ENCODE data around the gene CIAO3. TPM values are rescaled to one million over a fixed set of nuclear protein-coding genes. Genes with fewer than 3 reads are reported as not detected.

The CIAO3 gene
- total and polyA plus RNA-seq, 8 donors = 11.1 to 72.9 (median 16.3) TPM

DNA sequence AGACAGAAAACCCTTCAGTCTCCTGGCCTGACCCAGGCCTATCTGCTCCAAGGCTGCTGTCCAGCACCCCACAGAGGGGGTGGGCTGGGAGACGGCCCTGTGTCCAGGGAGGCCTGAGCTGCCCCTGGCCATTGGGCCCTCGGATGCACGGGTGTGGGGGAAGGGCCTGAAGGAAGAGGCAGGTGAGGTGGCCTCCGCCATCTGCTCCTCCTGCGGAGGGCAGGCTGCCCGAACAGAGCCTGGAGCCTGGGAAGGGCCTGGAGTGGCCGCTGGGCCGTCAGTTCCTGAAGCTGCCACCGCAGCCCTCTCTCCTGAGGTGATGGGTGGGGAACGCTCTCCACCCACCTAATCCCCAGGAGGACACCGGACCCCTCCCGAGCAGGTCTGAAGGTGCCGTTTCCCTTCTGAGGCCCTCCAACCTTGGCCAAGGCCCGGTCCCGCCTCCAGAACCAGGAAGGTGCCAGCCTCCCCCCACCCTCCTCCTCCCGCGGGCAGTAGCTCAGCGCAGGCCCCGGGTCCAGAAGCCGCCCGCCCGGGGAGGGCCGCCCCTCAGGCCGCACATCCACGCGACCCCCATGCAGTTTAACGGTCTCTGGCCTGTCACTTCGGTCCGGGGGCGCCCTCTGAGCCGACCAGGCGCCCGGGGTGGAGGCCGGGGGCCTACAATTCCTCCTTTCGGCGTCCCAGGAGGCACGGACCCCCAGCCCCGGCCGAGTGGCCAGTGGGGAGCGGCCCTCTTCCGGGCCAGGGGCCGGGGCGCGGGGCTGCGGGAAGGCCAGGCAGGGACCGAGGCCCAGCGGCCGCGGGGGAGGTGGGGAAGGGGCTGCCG lies 36.0 kb downstream of the CIAO3 start:
- DNase-seq (no peak), FAIRE-seq (no peak), ATAC-seq (peak in 2 of 4 donors; percentile 10 to 14)
- 10% methylated on average over 36 to 50 of the region's 50 CpGs for WGBS, 2 donors
- Histone ChIP-seq H3K27me3 (peaks cover 0 to 46% (median 14%) of the 10 kb centered on the region in 4 donors), H3K36me3 (no peaks in the 10 kb centered on the region), H3K4me3 (peak overlapping the region in 1 of 4 donors; percentile 4), H3K27ac (no peak overlapping the region), H3K4me1 (no peaks in the 10 kb centered on the region), H3K9me3 (no peaks in the 10 kb centered on the region)
- intact Hi-C loops (cut with DNase I) = loop anchor here in 1 of 3 donors (10.0 kb wide), 1 partner anchor 80 kb away; the partner anchor contains the start of genes CHTF18 and RPUSD1
- TF ChIP-seq, protein P1, sequence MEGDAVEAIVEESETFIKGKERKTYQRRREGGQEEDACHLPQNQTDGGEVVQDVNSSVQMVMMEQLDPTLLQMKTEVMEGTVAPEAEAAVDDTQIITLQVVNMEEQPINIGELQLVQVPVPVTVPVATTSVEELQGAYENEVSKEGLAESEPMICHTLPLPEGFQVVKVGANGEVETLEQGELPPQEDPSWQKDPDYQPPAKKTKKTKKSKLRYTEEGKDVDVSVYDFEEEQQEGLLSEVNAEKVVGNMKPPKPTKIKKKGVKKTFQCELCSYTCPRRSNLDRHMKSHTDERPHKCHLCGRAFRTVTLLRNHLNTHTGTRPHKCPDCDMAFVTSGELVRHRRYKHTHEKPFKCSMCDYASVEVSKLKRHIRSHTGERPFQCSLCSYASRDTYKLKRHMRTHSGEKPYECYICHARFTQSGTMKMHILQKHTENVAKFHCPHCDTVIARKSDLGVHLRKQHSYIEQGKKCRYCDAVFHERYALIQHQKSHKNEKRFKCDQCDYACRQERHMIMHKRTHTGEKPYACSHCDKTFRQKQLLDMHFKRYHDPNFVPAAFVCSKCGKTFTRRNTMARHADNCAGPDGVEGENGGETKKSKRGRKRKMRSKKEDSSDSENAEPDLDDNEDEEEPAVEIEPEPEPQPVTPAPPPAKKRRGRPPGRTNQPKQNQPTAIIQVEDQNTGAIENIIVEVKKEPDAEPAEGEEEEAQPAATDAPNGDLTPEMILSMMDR (IDR thresholded peaks at IDR 0.05) = no peak

DNA sequence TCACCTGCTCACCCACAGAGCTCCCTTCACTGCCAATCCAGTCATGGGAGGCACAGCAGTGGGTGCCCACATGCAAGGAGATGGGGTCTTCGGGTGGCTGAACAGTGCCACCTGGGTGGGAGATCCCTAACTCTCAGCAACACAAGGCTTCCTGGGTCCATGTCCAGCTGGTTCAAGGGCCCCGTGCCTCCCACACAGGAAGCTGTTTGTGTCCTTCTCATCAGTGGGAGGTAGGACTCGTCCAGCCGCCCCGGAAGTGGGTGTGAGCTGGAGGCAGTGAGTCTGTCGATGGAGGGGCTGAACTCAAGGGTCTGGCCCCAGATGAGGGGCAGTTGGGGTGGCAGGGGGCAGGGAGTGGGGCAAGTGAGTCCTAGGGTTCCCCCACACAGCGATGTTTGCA lies 36.8 kb downstream of the CIAO3 start:
- intact Hi-C loops (cut with DNase I) = loop anchor here in 1 of 3 donors (10.0 kb wide), 1 partner anchor 81 kb away; the partner anchor contains the start of genes CHTF18 and RPUSD1
- H3K36me3 ChIP-seq = no peaks in the 10 kb centered on the region
- no peak overlapping the region for H3K27ac ChIP-seq
- H3K27me3 ChIP-seq = peaks cover 0 to 46% (median 14%) of the 10 kb centered on the region in 4 donors
- no peak for FAIRE-seq
- TF ChIP-seq, protein P1 (IDR thresholded peaks at IDR 0.05) = no peak
- no peaks in the 10 kb centered on the region for H3K4me1 ChIP-seq
- no peaks in the 10 kb centered on the region for H3K9me3 ChIP-seq
- DNase-seq = no peak
- H3K4me3 ChIP-seq = no peak overlapping the region
- WGBS, 2 donors = 48 to 70% methylated on average over 7 of the region's 7 CpGs
- no peak for ATAC-seq

DNA sequence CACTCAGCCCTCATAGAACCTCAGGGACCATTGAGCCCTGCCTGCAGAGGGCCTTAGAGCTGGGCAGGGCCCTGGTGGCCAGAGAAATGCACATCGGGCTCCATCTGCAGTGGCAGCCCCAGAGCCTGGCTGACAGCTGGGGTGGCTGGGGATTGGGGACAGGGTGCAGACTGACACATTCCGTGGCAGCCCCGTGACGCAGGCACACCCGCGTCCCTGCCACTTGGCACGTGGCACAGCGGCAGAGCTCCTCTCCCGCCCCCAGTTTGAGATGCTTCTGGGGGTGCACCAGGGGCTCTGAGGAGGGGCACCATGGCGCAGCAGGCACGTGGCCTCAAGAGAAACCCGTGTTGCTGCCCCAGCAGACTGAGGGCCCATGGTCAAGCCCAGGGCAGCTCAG lies 37.4 kb downstream of the CIAO3 start:
- Histone ChIP-seq H3K9me3 (no peaks in the 10 kb centered on the region), H3K4me3 (no peak overlapping the region), H3K27me3 (peaks cover 0 to 46% (median 14%) of the 10 kb centered on the region in 4 donors), H3K36me3 (no peaks in the 10 kb centered on the region), H3K4me1 (no peaks in the 10 kb centered on the region), H3K27ac (no peak overlapping the region)
- intact Hi-C loops (cut with DNase I) = loop anchor here in 1 of 3 donors (10.0 kb wide), 1 partner anchor 81 kb away; the partner anchor contains the start of genes CHTF18 and RPUSD1
- DNase-seq (no peak), FAIRE-seq (no peak), ATAC-seq (no peak)
- TF ChIP-seq, protein P1 (IDR thresholded peaks at IDR 0.05) = no peak
- whole genome bisulfite sequencing, 2 donors = 68 to 70% methylated on average over 10 to 12 of the region's 12 CpGs

DNA sequence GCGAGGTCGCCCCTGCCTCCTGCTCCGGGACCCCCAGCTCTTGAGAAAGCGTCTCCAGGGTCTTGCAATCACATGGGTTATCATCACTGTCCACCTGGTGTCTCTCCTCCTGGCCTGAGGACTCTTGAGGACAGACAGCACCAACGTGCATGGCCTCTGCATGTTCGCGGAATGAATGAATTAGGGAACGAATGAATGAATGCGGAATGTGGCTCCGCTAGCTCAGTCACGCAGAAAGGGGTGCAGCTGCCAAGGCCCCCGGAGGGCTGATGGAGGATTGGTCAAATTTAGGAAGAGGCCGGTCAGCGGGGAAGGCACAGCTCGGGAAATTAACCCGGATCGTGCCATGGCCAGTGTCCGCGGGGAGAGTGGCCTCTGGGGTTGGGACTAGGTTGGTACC lies 38.5 kb downstream of the CIAO3 start:
- FAIRE-seq (no peak), DNase-seq (no peak), ATAC-seq (no peak)
- no peaks in the 10 kb centered on the region for H3K36me3 ChIP-seq
- no peak overlapping the region for H3K4me3 ChIP-seq
- peaks cover 0 to 40% (median 14%) of the 10 kb centered on the region in 4 donors for H3K27me3 ChIP-seq
- WGBS, 2 donors = 68 to 78% methylated on average over 19 of the region's 19 CpGs
- no peaks in the 10 kb centered on the region for H3K9me3 ChIP-seq
- no peak overlapping the region for H3K27ac ChIP-seq
- intact Hi-C loops (cut with DNase I) = loop anchor here in 1 of 3 donors (10.0 kb wide), 1 partner anchor 82 kb away; the partner anchor contains the start of genes CHTF18 and RPUSD1
- H3K4me1 ChIP-seq = no peaks in the 10 kb centered on the region
- TF ChIP-seq, protein P1 (IDR thresholded peaks at IDR 0.05) = no peak

Data from pancreas (tissue), 10 donors.